Measurements from ENCODE around the gene DELE1.
A peak's percentile ranks its signal among the peaks of the same experiment; 100 is the strongest.

Gene DELE1

DNA sequence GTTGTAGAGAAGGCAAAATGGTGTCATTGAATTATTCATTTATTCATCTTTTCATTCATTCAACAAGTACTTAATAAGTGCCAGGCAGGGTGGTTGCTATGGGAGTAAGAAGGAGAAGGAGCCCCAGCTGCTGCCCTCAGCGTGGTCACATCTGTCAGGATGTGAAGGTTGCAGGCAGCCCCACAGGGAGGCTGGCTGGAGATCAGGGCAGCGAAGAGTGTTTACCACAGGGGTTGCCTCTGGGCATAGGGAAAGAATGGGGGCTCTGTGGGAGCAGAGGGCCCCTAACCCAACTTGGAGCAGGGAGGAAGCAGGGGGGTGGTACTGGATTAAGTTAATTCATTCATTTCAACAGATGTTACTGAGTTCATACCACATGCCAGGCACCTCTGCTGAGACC, 28.3 kb downstream of the DELE1 start:
- Mint-ChIP-seq H3K4me3 (no peak overlapping the region), H3K27ac (peak overlapping the region; percentile 41), H3K4me1 (peaks cover 13% of the 10 kb centered on the region), H3K9me3 (no peaks in the 10 kb centered on the region), H3K36me3 (no peaks in the 10 kb centered on the region)
- DNase-seq (ENCODE audit: low spot score in 2 of 2): no peak
- no peak for ATAC-seq

DNA sequence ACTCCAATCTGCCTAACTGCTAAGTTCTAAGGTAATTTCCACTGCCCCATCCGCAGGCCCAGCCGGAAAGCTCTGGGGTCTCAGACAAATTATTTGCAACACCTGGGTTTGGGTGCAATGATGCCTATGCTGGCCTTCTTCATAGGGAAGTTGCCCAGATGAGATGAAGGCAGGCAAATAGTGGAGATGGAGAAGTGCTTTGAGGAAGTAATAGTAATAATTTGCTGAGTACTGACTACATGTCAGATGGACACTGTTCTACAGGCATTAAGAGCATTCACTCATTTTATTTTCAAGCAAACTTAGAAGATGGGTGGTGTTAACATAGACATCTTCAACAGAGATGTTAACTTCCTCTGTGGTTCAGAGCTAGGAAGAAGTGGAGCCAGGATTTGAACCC, 30.5 kb downstream of the DELE1 start:
- Mint-ChIP-seq H3K27ac (no peak overlapping the region), H3K4me3 (no peak overlapping the region)
- ATAC-seq: no peak

DNA sequence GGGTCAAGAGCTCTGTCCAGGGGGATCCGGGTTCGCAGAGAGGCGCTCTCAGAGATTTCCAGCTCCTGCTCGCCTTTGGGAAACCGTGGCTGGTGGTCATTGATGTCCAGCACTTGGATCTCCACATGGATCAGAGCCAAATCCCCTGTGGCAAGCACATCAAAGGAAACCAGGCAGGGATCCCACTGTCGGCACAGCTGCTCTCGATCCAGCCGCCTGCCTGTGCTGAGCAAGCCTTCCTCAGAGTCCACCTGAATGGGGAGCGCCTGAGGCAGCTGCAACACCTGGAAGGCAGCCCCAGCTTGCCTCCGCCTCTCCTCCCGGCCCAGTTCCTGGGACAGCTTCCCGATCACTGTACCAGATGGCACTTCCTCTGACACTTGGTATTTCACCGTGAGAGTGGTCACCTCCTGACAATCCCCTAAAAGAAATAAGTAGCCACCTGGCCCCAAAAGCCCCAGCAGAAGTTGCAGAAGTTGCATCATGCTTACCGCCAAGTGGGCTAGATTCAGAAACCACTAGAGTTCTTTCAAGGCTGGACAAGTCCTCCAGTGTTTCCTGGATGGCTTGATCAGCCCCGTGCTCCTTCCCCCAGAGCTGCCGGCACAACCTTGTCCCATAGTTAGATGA, 33.8 kb downstream of the DELE1 start:
- peak overlapping the region; percentile 82 for H3K27ac Mint-ChIP-seq
- H3K9me3 Mint-ChIP-seq: no peaks in the 10 kb centered on the region
- no peak for ATAC-seq
- DNase-seq (ENCODE audit: low spot score in 2 of 2): no peak
- peaks cover 5% of the 10 kb centered on the region for H3K36me3 Mint-ChIP-seq
- peak overlapping the region; percentile 33 for H3K4me3 Mint-ChIP-seq
- H3K4me1 Mint-ChIP-seq: peaks cover 39% of the 10 kb centered on the region

More for the DNA sequence above, 30.5 kb downstream of the DELE1 start:
- DNase-seq (ENCODE audit: low spot score in 2 of 2): no peak
- H3K36me3 Mint-ChIP-seq: no peaks in the 10 kb centered on the region
- peaks cover 30% of the 10 kb centered on the region for H3K4me1 Mint-ChIP-seq
- H3K9me3 Mint-ChIP-seq: no peaks in the 10 kb centered on the region

DNA sequence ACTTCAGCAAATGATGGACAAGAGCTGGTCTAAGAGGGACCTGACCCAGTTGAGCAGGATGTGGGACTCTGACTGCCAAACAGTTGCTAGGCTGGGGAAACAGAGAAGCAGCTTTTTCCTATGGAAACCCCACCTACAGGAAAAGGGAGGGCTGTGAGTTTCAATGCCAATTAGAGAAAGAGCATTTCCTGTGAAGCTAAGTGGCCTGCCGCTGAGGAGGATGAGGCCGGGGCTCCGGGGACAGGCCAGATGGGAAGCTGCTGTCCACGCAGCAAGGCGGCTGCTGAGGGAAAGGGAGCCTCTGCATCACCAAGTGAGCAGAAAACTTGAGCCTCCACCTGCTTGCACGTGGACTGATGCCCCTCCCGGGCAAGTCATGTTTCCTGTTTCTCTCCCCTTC, 34.4 kb downstream of the DELE1 start, which contains the start of gene PCDH12:
Gene PCDH12, minus strand, starts transcription at position 90 of the 400 bp plus-strand sequence. CDS start 351 bp downstream, outside the sequence.
- peak within 1 kb of the TSS; percentile 82 for H3K27ac Mint-ChIP-seq
- no peak for ATAC-seq

DNA sequence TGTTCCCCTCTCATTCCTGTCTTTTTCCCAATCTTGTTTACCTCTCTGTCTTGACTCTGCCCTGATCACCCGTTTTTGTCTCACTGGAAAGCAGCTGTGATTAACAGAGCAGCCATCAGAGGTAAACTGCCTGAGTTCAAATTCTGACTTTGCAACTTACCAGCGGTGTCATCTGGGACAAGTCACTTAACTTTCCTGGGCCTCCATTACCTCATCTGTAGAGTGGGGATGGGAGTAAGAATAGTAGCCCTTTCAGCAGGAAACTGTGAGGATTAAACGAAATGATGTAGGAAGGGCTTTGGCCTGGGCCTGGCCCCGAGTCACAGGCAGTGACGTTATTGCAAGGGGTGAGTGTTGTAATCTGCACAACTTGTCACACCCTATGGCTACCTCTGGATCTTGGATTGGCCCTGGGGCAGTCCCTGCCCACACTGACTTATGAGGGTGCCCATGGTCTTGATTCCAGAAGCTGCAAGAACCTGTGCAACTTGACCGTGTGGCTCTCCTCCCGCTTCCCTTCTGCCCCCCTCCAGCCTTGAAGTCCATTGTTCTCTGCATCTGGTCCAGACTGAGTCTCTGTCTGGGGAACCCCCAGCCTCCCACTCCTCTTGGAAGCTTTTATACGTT, 35.0 kb downstream of the DELE1 start:
- H3K4me1 Mint-ChIP-seq: peaks cover 39% of the 10 kb centered on the region
- DNase-seq (ENCODE audit: low spot score in 2 of 2): peak in 1 of 2 donors; percentile 47

More for the DNA sequence above, 34.4 kb downstream of the DELE1 start, which contains the start of gene PCDH12:
- H3K9me3 Mint-ChIP-seq: no peaks in the 10 kb centered on the region
- H3K4me1 Mint-ChIP-seq: peaks cover 39% of the 10 kb centered on the region
- peaks cover 5% of the 10 kb centered on the region for H3K36me3 Mint-ChIP-seq
- H3K4me3 Mint-ChIP-seq: peak within 1 kb of the TSS; percentile 33
- DNase-seq (ENCODE audit: low spot score in 2 of 2): no peak

DNA sequence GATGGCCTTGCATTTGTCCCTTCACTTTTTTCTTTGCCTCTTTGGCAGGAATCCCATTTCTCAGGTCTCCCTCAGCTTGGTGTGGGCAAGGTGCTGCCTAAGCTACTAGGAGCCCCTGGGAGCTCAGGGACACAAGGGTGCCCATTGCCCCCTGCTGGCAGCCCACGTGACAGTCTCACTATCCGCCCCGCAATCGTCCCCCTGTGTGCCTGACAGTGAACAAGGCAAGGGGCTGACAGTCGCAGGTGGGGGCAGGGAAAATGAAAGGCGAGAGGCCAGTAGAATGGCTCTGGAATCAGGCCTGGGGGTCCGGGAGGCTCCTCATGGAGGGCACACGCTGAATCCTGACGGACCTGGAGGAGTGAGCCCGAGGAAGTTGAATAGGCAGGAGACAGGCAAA, 36.3 kb downstream of the DELE1 start:
- peak in 1 of 2 donors; percentile 58 for DNase-seq (ENCODE audit: low spot score in 2 of 2)
- Mint-ChIP-seq H3K36me3 (peaks cover 5% of the 10 kb centered on the region), H3K9me3 (no peaks in the 10 kb centered on the region), H3K4me1 (peaks cover 39% of the 10 kb centered on the region), H3K4me3 (no peak overlapping the region), H3K27ac (peak overlapping the region; percentile 82)
- peak; percentile 31 for ATAC-seq

More for the DNA sequence above, 35.0 kb downstream of the DELE1 start:
- peak overlapping the region; percentile 82 for H3K27ac Mint-ChIP-seq
- H3K9me3 Mint-ChIP-seq: no peaks in the 10 kb centered on the region
- peak; percentile 43 for ATAC-seq
- H3K4me3 Mint-ChIP-seq: peak overlapping the region; percentile 33
- H3K36me3 Mint-ChIP-seq: peaks cover 5% of the 10 kb centered on the region

DNA sequence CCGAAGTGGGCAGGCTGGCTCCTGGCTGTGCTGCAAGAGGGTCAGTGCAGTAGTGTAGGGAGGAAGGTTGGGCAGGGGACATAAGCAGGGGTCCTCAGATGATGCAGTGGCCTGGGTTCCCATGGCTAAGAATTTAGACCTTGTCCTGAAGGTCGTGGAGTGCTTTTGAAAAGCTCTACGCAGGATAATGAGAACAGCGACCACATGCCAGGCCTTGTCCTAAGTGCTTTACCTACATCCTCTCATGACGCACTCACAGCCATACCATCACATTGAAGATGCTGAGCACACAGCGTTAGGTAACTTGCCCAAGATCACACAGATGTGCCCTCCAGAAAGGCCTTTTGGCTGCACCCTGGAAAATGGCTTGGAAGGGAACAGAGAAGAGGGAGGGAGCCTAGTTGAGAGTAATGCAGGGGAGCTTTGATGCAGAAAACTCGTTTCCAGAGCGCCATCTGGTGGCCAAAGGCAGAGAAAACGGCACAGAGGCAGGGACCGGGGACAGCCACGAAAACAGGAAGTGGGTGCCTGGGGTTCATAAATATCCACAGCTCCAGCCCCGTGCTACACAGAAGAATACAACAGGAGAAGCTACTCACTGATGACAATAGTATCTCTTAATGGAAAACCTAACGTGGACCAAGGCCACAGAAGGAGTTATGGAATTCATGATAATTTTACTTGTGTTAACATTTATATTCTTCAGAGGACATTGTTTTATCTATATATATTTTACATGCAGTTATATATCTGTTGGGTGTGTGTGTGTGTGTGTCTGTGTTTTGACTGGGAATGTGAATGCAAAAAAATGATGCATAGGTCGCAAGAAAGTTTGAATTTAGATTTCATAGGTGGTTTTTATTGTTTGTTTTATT, 37.0 kb downstream of the DELE1 start:
- Mint-ChIP-seq H3K36me3 (peaks cover 5% of the 10 kb centered on the region), H3K4me1 (peaks cover 39% of the 10 kb centered on the region), H3K4me3 (peak overlapping the region; percentile 35), H3K27ac (peak overlapping the region; percentile 82), H3K9me3 (no peaks in the 10 kb centered on the region)
- ATAC-seq: peak; percentile 93
- DNase-seq (ENCODE audit: low spot score in 2 of 2): peak; percentile 86 to 94

DNA sequence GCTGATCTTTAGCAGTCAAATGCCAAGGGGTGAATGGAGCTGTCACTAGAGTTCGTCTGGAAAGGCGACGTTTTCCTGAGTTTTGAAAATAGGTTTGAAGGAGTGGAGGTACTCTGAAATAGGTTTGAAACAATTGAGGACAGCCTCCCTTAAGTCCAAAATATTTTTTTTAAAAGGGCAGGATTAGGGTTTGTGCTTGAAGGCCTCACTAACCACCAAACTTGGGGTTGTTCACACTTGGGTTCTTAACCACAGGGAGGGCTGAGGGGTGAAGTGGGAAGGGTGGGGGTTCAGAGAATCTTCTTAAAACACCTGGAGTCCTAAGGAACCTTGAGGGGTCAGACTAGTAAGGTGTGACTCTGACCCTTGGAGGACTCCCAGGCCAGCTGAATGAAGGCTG, 37.8 kb downstream of the DELE1 start:
- H3K4me1 Mint-ChIP-seq: peaks cover 39% of the 10 kb centered on the region

DNA sequence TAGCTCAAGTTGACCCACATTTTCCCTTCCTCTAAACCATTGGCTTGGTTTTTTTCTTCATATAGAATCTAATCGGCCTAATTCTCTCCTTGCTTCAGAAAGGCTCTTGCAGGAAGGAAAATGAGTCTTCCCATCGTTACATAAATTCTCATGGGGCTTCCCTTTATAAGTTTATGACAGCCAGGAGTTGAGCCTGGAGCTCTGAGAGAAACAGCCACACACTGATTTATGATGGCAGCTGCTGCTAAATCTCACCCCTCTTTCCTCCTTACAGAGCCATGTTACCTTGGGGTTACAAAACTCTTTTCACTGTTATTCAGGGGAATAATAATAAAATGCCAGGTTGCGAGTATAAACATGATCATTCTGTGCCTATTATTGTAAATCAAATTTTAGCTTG, 40.0 kb downstream of the DELE1 start:
- Mint-ChIP-seq H3K4me1 (peaks cover 32% of the 10 kb centered on the region), H3K9me3 (no peaks in the 10 kb centered on the region), H3K36me3 (peaks cover 8% of the 10 kb centered on the region), H3K4me3 (no peak overlapping the region), H3K27ac (no peak overlapping the region)
- ATAC-seq: no peak
- DNase-seq (ENCODE audit: low spot score in 2 of 2): no peak

More for the DNA sequence above, 37.8 kb downstream of the DELE1 start:
- ATAC-seq: no peak
- no peak for DNase-seq (ENCODE audit: low spot score in 2 of 2)
- Mint-ChIP-seq H3K36me3 (peaks cover 5% of the 10 kb centered on the region), H3K27ac (peak overlapping the region; percentile 82), H3K9me3 (no peaks in the 10 kb centered on the region), H3K4me3 (no peak overlapping the region)

DNA sequence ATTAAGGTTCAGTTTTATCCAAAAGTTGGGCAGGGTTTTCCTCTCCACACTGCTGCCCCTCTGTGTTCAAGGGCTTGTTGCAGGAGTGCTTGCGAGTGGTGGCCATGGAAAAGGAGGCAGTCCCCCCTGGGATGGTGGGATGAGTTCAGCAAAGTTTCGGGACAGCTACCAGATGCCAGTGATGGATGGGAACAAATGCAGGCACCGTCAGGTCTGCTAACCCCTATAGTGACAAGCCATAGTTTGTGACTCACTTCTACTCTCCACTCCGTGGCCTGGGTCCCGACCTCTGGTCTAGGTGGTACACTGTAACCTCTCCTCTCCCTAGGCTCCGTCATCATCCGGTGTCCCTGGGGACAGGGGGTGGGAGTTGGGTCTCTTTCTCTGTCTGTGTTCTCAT, 41.4 kb downstream of the DELE1 start:
- H3K4me3 Mint-ChIP-seq: no peak overlapping the region
- peaks cover 15% of the 10 kb centered on the region for H3K36me3 Mint-ChIP-seq
- DNase-seq (ENCODE audit: low spot score in 2 of 2): no peak
- H3K9me3 Mint-ChIP-seq: no peaks in the 10 kb centered on the region
- H3K27ac Mint-ChIP-seq: peak overlapping the region; percentile 43
- ATAC-seq: no peak
- H3K4me1 Mint-ChIP-seq: peaks cover 33% of the 10 kb centered on the region

DNA sequence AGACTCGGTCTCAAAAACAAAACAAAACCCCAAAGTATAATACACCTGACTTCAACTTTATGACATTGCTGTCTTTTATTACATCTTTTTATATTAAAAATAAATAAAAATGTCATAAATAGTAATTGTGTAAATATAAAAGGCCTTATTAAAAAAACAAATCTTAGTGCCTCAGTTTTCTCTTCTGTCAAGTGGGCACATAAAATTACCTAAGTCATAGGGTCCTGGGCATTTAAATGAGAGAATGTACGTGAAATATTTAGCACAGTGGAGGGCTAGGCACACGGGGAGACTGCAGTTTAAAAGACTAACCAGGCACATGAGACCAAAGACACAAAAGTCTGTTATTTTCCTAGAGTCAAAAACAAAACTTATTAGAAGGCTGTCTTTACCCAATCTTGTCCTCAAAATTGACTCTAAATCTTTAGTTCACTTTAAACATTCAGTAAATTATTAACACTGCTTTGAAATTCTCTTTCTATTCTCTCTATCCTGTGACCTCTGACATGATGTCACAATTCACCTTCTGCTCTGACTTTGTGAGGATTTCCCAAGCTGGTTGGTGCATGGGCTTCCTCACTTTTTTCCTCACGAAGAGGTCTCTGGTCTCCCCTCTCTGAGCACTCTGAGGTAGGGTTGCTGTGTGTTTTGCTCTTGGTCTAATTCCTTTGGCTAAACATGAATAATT, 42.7 kb downstream of the DELE1 start:
- Mint-ChIP-seq H3K36me3 (peaks cover 18% of the 10 kb centered on the region), H3K9me3 (no peaks in the 10 kb centered on the region), H3K4me1 (peaks cover 24% of the 10 kb centered on the region), H3K27ac (no peak overlapping the region), H3K4me3 (no peak overlapping the region)
- ATAC-seq (no peak), DNase-seq (ENCODE audit: low spot score in 2 of 2) (no peak)

DNA sequence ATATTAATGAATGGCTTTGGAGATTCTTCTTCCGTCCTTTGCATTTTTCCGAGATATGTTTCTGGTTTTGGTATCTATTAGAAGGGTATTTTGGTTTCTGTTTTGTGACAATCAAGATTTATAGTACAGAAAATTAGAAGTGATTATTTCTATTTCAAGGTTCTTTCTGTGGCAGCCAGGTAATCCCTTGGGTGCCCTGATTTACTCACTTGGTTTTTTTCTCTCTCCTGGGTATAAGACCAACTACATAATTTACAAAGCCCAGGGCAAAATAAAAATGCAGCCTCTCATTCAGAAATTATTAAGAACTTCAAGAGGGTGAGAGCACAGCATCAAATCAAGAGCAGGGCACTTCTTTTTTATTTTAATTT, 43.3 kb downstream of the DELE1 start:
- ATAC-seq (no peak), DNase-seq (ENCODE audit: low spot score in 2 of 2) (no peak)
- Mint-ChIP-seq H3K36me3 (peaks cover 23% of the 10 kb centered on the region), H3K9me3 (no peaks in the 10 kb centered on the region), H3K4me3 (no peak overlapping the region), H3K4me1 (peaks cover 24% of the 10 kb centered on the region), H3K27ac (no peak overlapping the region)

DNA sequence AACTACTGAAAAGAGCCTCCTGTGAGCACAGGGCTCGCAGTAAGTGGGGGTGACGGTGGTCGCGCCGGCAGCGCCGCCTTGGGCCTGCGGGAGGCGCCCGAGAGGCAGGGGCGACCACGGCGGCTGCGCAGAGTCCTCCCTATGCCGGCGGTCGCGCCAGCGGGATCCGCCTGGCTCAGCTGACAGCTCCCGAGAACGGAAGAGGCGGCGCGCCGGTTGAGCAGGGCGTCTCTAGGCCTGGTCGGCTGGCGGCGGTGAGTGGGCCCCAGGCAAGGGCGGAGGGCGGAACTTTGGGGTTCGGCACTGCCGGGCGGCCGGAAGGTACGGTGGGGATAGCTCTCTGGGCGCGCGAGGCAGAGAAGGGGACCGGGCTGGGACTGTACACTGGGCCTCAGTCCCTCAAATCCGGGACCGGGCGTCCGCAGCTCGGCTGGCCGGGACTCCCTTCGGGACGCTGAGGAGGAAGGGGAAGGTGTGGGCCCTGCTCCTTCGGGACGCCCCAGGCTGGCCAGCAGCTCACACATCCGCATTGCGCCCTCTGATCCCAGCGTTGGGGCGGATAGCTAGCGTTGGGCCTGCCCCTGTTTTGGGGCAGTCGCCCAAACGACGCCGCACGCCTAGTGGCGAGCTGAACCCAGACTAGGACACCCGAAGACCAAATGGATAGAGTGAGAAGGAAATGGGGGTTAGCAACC, 45.4 kb downstream of the DELE1 start, which contains the start of gene RNF14:
Gene RNF14, plus strand, starts transcription at position 192 of the 695 bp plus-strand sequence. CDS start 4,484 bp downstream, outside the sequence.
- Mint-ChIP-seq H3K27ac (peak within 1 kb of the TSS; percentile 97), H3K4me1 (peaks cover 31% of the 10 kb centered on the region), H3K36me3 (peaks cover 45% of the 10 kb centered on the region), H3K9me3 (no peaks in the 10 kb centered on the region), H3K4me3 (peak within 1 kb of the TSS; percentile 95)
- ATAC-seq: peak; percentile 98
- DNase-seq (ENCODE audit: low spot score in 2 of 2): peak; percentile 95 to 97
